AG04449 (cell line): ENCODE data around the gene PCNT.

ENCODE experiments used
- CTCF ChIA-PET: fragments of 350-600 bp; formaldehyde crosslinking; extraction: SDS; loops from one replicate; lab custom pipeline; 2021; ENCODE audit warnings: antibody characterized with exemption; lab: Yijun Ruan, JAX
- POLR2A ChIA-PET: fragments of 400-600, 350-600 bp; formaldehyde crosslinking; extraction: SDS; loops from one replicate; lab custom pipeline; 2020; ENCODE audit warnings: antibody characterized with exemption, inconsistent platforms; lab: Yijun Ruan, JAX
- DNase-seq: peaks from one replicate; pipeline ENCODE4 v3.0.0-alpha.2; 2010; ENCODE audit warnings: low read depth, low spot score
- H3K4me3 ChIP-seq: 2 replicates; pipeline ENCODE4 v1.5.1; 2011; ENCODE audit warnings: low read depth, mild to moderate bottlenecking, control low read depth, low read length
- CTCF ChIP-seq: IDR thresholded peaks from one replicate; pipeline ENCODE4 v1.5.1; 2011; ENCODE audit warnings: mild to moderate bottlenecking, moderate library complexity, low read length, control low read depth, inconsistent platforms; ENCODE audit not compliant: insufficient read depth; ENCODE audit errors: missing control alignments

Gene PCNT

GRCh38 chr21:46311568-46311967 is 12.4 kb upstream of the PCNT start:
- CTCF ChIA-PET, result no interaction called here
- DNase-seq, result no peak
- H3K4me3 ChIP-seq, result no peak overlapping the region
- no peak for TF ChIP-seq CTCF
- POLR2A ChIA-PET, result no interaction called here

- no peak for DNase-seq
- POLR2A ChIA-PET, result no interaction called here
- CTCF ChIA-PET, result interaction anchor here (1.0 to 1.3 kb wide), 2 partner anchors 13 to 170 kb away, joined by 3 read pairs; a partner anchor contains a TSS
Measured at GRCh38 chr21:46312949-46313348, 11.0 kb upstream of the PCNT start.

GRCh38 chr21:46314441-46315020 is 9.4 kb upstream of the PCNT start:
- H3K4me3 ChIP-seq, result no peak overlapping the region
- ChIA-PET CTCF (no interaction called here), POLR2A (no interaction called here)
- TF ChIP-seq CTCF, result no peak
- DNase-seq, result no peak

More at GRCh38 chr21:46312949-46313348, 11.0 kb upstream of the PCNT start:
- H3K4me3 ChIP-seq, result no peak overlapping the region
- no peak for TF ChIP-seq CTCF

- TF ChIP-seq CTCF, result no peak
- ChIA-PET CTCF (interaction anchor here (1.2 kb wide), 1 partner anchor 9 kb away, joined by 3 read pairs; no protein-coding TSS in a partner anchor), POLR2A (no interaction called here)
- DNase-seq, result no peak
- no peak overlapping the region for H3K4me3 ChIP-seq
Measured at GRCh38 chr21:46316708-46317324, 7.1 kb upstream of the PCNT start.

GRCh38 chr21:46317710-46318463 is 6.1 kb upstream of the PCNT start:
- H3K4me3 ChIP-seq, result no peak overlapping the region
- no peak for DNase-seq
- ChIA-PET POLR2A (no interaction called here), CTCF (interaction anchor here (1.0 kb wide), 1 partner anchor 17 kb away, joined by 3 read pairs; no protein-coding TSS in a partner anchor)
- no peak for TF ChIP-seq CTCF

GRCh38 chr21:46318464-46318845 is 5.5 kb upstream of the PCNT start:
- POLR2A ChIA-PET, result no interaction called here
- no peak overlapping the region for H3K4me3 ChIP-seq
- CTCF ChIA-PET, result interaction anchor here (1.0 kb wide), 1 partner anchor 18 kb away, joined by 3 read pairs; no protein-coding TSS in a partner anchor
- no peak for TF ChIP-seq CTCF
- no peak for DNase-seq
